CD14-positive monocyte (primary cell): ENCODE data around the gene SHROOM4. TPM values are rescaled to one million over a fixed set of nuclear protein-coding genes. Genes with fewer than 3 reads are reported as not detected.

Experiments
- DNase-seq, 3 donors: peaks; one replicate each; pipeline ENCODE4 v3.0.0-alpha.2; 2011 to 2022
- H2AFZ ChIP-seq: 2 replicates; pipeline ENCODE4 v1.6.0; 2012; ENCODE audit warnings: mild to moderate bottlenecking, low read depth, low read length, inconsistent platforms; ENCODE audit not compliant: insufficient read depth, poor library complexity, severe bottlenecking
- H3K27ac ChIP-seq, 2 donors: 1 replicate in 1 of 2; 2 replicates in 1 of 2; pipeline ENCODE4 v1.5.1; 2012 to 2013; ENCODE audit warnings: low read length in 2 of 2, control low read depth in 1 of 2, inconsistent platforms in 1 of 2, low read depth in 1 of 2, mild to moderate bottlenecking in 1 of 2
- H3K27me3 ChIP-seq, 2 donors: one replicate each; pipeline versions ENCODE4 v1.6.0 to v1.6.1; 2011 to 2013; ENCODE audit warnings: low read length in 2 of 2; ENCODE audit not compliant: control insufficient read depth in 2 of 2, insufficient read depth in 2 of 2
- H3K36me3 ChIP-seq, 2 donors: replicated peaks in 1 of 2; 1 replicate in 1 of 2; 2 replicates in 1 of 2; pipeline versions ENCODE4 v1.5.1 to v1.6.1; 2012 to 2013; ENCODE audit warnings: low read length in 2 of 2, control low read depth in 1 of 2, inconsistent platforms in 1 of 2, mild to moderate bottlenecking in 1 of 2; ENCODE audit not compliant: insufficient read depth in 2 of 2, control insufficient read depth in 1 of 2
- H3K4me1 ChIP-seq, 2 donors: 1 replicate in 1 of 2; 2 replicates in 1 of 2; pipeline versions ENCODE4 v1.5.1 to v1.6.1; 2012 to 2013; ENCODE audit warnings: low read length in 2 of 2, control low read depth in 1 of 2, inconsistent platforms in 1 of 2, mild to moderate bottlenecking in 1 of 2, moderate library complexity in 1 of 2; ENCODE audit not compliant: insufficient read depth in 2 of 2, control insufficient read depth in 1 of 2
- H3K4me2 ChIP-seq: replicated peaks from 2 replicates; pipeline ENCODE3; 2012; ENCODE audit warnings: low read length, moderate library complexity, mild to moderate bottlenecking; ENCODE audit not compliant: poor library complexity, severe bottlenecking; ENCODE audit errors: extremely low read depth
- H3K4me3 ChIP-seq, 3 experiments: fragments of 200-600 bp in 1 of 3; sonication (generic) in 1 of 3; replicated peaks in 1 of 3; 1 replicate in 2 of 3; 2 replicates in 1 of 3; pipeline ENCODE4 v1.5.1; 2011 to 2013; ENCODE audit warnings: low read length in 3 of 3, mild to moderate bottlenecking in 3 of 3, control low read depth in 2 of 3, low read depth in 2 of 3, inconsistent platforms in 1 of 3, moderate library complexity in 1 of 3
- H3K79me2 ChIP-seq: 2 replicates; pipeline ENCODE4 v1.6.0; 2012; ENCODE audit warnings: mild to moderate bottlenecking, control low read depth, inconsistent platforms, low read length, moderate library complexity; ENCODE audit not compliant: insufficient read depth
- H3K9ac ChIP-seq: 2 replicates; pipeline ENCODE4 v1.6.0; 2017; ENCODE audit warnings: low read length, mild to moderate bottlenecking; ENCODE audit not compliant: insufficient read depth, poor library complexity, severe bottlenecking
- H3K9me3 ChIP-seq, 2 donors: replicated peaks in 1 of 2; 1 replicate in 1 of 2; 2 replicates in 1 of 2; pipeline versions ENCODE4 v1.5.1 to v1.6.1; 2012 to 2013; ENCODE audit warnings: low read length in 2 of 2, control low read depth in 1 of 2; ENCODE audit not compliant: control insufficient read depth in 1 of 2, insufficient read depth in 1 of 2
- H4K20me1 ChIP-seq: 2 replicates; pipeline ENCODE4 v1.6.0; 2012; ENCODE audit warnings: mild to moderate bottlenecking, low read length, control low read depth, moderate library complexity; ENCODE audit not compliant: insufficient read depth
- H3K27ac Mint-ChIP-seq, 7 donors: one replicate each; pipeline ENCODE4 v1.8.0; 2020; ENCODE audit warnings: mild to moderate bottlenecking in 7 of 7, mixed read lengths in 7 of 7, moderate library complexity in 6 of 7, inconsistent platforms in 2 of 7
- H3K27me3 Mint-ChIP-seq, 3 donors: one replicate each; pipeline ENCODE4 v1.8.0; 2021 to 2022; ENCODE audit warnings: low read depth in 3 of 3, mild to moderate bottlenecking in 3 of 3, mixed read lengths in 3 of 3, moderate library complexity in 3 of 3, inconsistent platforms in 1 of 3
- H3K36me3 Mint-ChIP-seq, 2 donors: one replicate each; pipeline ENCODE4 v1.8.0; 2020; ENCODE audit warnings: mixed read lengths in 2 of 2, inconsistent platforms in 1 of 2, mild to moderate bottlenecking in 1 of 2
- H3K4me1 Mint-ChIP-seq: one replicate; pipeline ENCODE4 v1.8.0; 2020; ENCODE audit warnings: mild to moderate bottlenecking, mixed read lengths
- H3K4me3 Mint-ChIP-seq, 2 donors: one replicate each; pipeline ENCODE4 v1.8.0; 2020; ENCODE audit warnings: mild to moderate bottlenecking in 2 of 2, mixed read lengths in 2 of 2, moderate library complexity in 1 of 2
- H3K9me3 Mint-ChIP-seq, 7 donors: one replicate each; pipeline ENCODE4 v1.8.0; 2020 to 2022; ENCODE audit warnings: mixed read lengths in 7 of 7, mild to moderate bottlenecking in 6 of 7, moderate library complexity in 6 of 7, inconsistent platforms in 2 of 7
- CTCF ChIP-seq: fragments of 200-600 bp; IDR thresholded peaks from one replicate; pipeline ENCODE4 v1.8.0; 2022; ENCODE audit warnings: antibody characterized with exemption, mild to moderate bottlenecking
- WGBS: methylation state at CpG from one replicate; pipeline ENCODE4 v1.1.5; 2013; ENCODE audit warnings: missing lambda C conversion rate; ENCODE audit not compliant: insufficient coverage; 5-methylcytosine and 5-hydroxymethylcytosine counted together
- intact Hi-C, 2 donors: fragments of 100-400 bp; cut with micrococcal nuclease; formaldehyde crosslinking; loops; one replicate each; pipeline versions ENCODE4 v1.15.0 to v1.15.1; 2023
- polyA plus RNA-seq, 3 donors: library from polyadenylated mRNA; depleted of rRNA in 1 of 3; unstranded in 2 of 3; stranded (reverse) in 1 of 3; fragments of 300-500 nt in 2 of 3; fragments of >200 nt in 1 of 3; fragmentation: Illumina TruSeq in 2 of 3; gene quantifications; 1 replicate in 2 of 3; 2 replicates in 1 of 3; pipeline ENCODE4 v1.2.3, GENCODE V29; 2012 to 2021

SHROOM4 gene
- polyA plus RNA-seq, 3 donors: under 0.01 TPM; not detected in 2

- no peak for TF ChIP-seq CTCF
- Mint-ChIP-seq H3K27ac (no peak overlapping the region), H3K9me3 (no peaks in the 10 kb centered on the region), H3K4me1 (no peaks in the 10 kb centered on the region), H3K4me3 (no peak overlapping the region), H3K36me3 (no peaks in the 10 kb centered on the region), H3K27me3 (peaks cover 0 to 5% (median 0%) of the 10 kb centered on the region in 3 donors)
- Histone ChIP-seq H3K9ac (no peak overlapping the region), H3K27me3 (peaks cover 0 to 8% of the 10 kb centered on the region in 2 donors), H4K20me1 (no peaks in the 10 kb centered on the region), H2AFZ (no peak overlapping the region), H3K4me3 (no peak overlapping the region), H3K36me3 (no peaks in the 10 kb centered on the region), H3K4me1 (no peaks in the 10 kb centered on the region), H3K79me2 (no peaks in the 10 kb centered on the region), H3K9me3 (no peaks in the 10 kb centered on the region), H3K4me2 (no peak overlapping the region), H3K27ac (no peak overlapping the region)
- DNase-seq: no peak
- intact Hi-C loops: no loop called here
- WGBS: no CpG with 5 or more reads among the region's 2 CpGs
These were observed 129.1 kb downstream of the SHROOM4 start for GRCh38 chrX:50684871-50685270.

- Histone ChIP-seq H3K9me3 (no peaks in the 10 kb centered on the region), H3K79me2 (no peaks in the 10 kb centered on the region), H4K20me1 (no peaks in the 10 kb centered on the region), H3K4me1 (no peaks in the 10 kb centered on the region), H3K36me3 (no peaks in the 10 kb centered on the region), H3K27me3 (peaks cover 0 to 11% of the 10 kb centered on the region in 2 donors), H3K4me3 (no peak overlapping the region), H3K9ac (no peak overlapping the region), H2AFZ (no peak overlapping the region), H3K27ac (no peak overlapping the region), H3K4me2 (no peak overlapping the region)
- no peaks in the 10 kb centered on the region for H3K4me1 Mint-ChIP-seq
- intact Hi-C loops: no loop called here
- H3K36me3 Mint-ChIP-seq: no peaks in the 10 kb centered on the region
- no peak for DNase-seq
- no peaks in the 10 kb centered on the region for H3K9me3 Mint-ChIP-seq
- 64% methylated on average over 2 of the region's 2 CpGs for WGBS
- H3K4me3 Mint-ChIP-seq: no peak overlapping the region
- no peak overlapping the region for H3K27ac Mint-ChIP-seq
- no peak for TF ChIP-seq CTCF
- H3K27me3 Mint-ChIP-seq: peaks cover 0 to 2% (median 0%) of the 10 kb centered on the region in 3 donors
These were observed 133.0 kb downstream of the SHROOM4 start for GRCh38 chrX:50680990-50681389.
